NCI-H2196 (cell line): Measurements from ENCODE around the gene FBXL16.
A peak's percentile ranks its signal among the peaks of the same experiment; 100 is the strongest.
"Not testable (repeated sequence)": the region's sequence is repeated elsewhere in the genome, so short reads cannot be mapped to it uniquely, and the experiment has no call there.

Experiments used
- DNase-seq: peaks from one replicate; lab custom pipeline; 2025; ENCODE audit not compliant: unreplicated experiment; lab: John Stamatoyannopoulos, UW

FBXL16 gene, protein sequence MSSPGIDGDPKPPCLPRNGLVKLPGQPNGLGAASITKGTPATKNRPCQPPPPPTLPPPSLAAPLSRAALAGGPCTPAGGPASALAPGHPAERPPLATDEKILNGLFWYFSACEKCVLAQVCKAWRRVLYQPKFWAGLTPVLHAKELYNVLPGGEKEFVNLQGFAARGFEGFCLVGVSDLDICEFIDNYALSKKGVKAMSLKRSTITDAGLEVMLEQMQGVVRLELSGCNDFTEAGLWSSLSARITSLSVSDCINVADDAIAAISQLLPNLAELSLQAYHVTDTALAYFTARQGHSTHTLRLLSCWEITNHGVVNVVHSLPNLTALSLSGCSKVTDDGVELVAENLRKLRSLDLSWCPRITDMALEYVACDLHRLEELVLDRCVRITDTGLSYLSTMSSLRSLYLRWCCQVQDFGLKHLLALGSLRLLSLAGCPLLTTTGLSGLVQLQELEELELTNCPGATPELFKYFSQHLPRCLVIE

GRCh38 chr16:705431-706188 is at the start of gene FBXL16:
Gene FBXL16, minus strand, starts transcription at chr16:705801. Its CDS starts 8,396 bp downstream, at chr16:697405.
- DNase-seq, result peak; percentile 91

DNA sequence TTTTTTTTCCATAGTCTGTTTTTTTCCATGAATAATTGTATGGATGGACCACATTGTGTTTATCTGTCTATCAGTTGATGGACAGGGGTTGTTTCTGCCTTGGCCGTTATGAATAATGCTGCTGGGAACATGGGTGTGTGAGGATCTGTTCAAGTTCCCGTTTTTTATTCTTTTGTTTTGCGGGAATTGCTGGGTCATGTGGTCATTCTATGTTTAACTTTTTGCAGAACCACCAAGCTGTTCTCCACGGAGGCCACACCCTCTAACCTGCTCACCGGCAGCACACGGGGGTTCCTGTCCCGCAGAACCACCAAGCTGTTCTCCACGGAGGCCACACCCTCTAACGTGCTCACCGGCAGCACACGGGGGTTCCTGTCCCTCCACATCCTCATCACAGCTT is 49.1 kb upstream of the FBXL16 start:
- DNase-seq, result no peak

DNA sequence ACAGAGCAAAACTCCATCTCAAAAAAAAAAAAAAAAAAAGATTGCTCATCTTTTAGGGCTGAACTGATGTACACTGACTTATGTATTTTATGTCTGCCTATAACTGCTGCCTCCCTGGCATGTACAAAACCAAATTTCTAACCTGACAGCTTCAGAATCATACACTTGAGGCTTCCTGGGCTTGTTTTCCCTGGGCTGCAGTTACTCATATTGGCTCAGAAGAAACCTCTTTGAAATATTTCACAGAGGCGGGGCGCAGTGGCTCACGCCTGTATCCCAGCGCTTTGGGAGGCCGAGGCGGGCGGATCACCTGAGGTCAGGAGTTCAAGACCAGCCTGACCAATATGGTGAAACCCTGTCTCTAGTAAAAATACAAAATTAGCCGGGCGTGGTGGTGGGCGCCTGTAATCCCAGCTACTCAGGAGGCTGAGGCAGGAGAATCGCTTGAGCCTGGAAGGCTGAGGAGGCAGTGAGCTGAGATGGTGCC is 48.6 kb upstream of the FBXL16 start:
- DNase-seq, result not testable (repeated sequence)

DNA sequence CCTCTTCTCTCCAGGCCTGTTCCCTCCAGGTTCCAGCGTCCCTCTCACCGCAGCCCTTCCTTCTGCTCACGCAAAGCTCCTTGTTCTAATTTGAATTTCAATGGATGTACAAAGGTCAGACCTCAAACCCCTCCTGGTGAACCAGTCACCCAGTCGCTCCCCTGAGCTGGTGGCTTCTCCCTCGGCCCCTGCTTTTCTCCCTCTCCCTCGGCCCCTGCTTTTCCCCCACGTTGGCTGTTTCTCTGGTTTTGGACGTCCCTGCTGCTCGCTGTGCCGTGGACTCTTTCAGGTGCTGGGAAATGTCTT is 46.4 kb upstream of the FBXL16 start:
- no peak for DNase-seq

DNA sequence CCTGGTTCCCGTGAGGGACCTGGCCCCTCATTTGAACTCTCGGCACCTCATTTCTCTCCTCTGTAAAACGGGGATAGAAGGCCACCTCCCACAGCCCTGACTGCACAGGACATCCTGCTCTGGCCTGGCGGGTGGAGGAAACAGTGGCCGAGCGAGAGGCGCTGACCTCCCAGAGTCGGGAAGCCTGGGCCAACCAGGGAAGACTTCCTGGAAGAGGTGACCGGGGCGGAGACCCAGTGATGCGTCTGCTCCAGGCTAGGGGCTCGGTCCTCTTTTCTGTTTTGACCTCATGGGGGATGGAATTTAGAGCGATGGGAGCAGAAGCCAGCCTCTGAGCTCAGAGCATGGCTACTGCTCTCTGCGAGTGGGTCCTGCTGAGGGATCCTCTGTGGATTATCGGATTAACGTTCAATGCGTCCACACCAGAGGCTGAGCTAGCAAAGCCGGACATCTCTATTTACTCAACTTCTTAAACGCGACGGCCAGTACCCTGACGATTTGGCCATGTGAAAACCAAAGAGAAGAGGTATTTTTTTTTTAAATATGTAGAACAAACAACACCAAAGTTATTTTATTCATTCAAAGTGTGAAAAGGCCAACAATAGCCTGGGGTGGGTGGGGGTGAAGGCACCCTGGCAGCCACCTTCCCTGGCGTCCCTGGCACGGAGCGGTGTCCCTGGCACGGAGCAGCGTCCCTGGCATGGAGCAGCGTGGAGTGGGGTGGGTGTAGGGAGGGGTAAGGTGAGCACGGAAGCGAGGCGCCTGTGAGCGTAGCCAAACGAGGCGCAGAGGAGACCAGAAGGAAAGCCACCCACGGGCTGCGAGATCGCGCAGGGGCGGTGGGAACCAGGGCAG is 45.8 kb upstream of the FBXL16 start:
- no peak for DNase-seq

DNA sequence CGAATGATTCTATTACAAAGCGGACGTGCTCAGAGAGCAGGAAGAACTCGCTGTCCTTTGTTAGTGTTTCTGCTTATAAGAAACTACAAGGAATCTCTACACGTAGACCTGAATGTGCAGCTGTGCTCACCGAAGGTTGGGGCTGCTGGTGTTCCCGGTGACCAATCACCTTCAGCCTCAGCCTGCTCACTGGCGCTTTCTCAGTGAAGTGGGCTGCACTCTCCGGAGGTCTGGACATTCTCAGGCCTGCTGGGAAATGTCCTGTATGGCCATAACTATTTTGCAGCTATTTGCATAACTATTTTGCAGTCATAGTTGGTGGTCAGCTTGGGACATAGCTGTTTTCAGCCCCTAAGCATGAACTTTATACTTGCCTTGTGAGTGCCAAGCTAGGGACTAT is 44.9 kb upstream of the FBXL16 start:
- DNase-seq, result no peak

GRCh38 chr16:749010-749409 is 43.4 kb upstream of the FBXL16 start:
- no peak for DNase-seq

DNA sequence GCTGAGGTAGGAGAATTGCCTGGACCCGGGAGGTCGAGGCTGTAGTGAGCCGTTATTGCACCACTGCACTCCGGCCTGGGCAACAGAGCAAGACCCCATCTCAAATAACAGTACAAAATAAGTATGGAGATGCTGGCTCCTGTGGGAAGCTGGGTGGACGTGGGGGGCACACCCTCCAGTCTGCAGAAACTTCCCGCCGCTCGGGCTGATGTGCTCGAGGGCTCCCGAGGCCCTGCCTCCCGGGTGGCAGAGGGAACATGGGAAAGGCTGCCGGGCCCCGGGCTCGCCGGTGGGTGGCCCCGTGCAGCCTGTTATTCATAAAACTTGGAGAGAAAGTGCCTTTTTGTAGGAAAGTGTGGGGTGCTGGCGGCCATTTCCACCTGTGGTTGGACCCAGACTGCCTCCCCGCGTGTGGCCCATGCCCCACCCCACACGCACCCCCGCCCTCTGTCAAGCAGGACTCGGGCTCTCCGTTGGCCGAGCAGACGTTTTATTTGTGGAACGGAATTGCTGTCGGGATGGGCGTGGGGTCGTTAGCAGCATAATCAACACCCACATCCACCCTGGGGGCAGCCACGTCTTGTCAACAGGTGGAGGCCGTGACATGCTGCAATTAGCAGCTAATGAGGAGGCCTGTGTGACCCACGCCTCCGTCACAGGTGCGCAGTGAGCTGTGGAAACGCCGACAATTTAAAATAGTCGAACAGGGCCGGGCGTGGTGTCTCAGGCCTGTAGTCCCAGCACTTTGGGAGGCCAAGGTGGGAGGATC is 42.6 kb upstream of the FBXL16 start:
- DNase-seq, result no peak

DNA sequence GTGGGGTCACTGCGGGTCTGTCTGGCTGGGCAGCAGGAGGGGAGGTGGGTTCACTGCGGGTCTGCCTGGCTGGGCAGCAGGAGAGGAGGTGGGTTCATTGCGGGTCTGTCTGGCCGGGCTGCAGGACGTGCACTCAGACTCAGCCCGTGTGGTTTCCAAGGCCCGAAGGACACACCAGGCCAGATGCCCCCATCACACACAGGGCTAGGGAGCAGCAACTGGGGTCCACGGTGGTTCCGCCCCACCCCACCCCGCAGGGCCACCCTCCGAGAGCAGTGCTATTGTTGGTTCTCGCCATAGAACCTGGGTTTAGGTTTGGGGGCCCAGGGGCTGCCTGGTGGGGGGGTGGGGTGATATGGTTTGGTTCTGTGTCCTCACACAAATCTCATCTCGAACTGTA is 41.0 kb upstream of the FBXL16 start:
- no peak for DNase-seq

DNA sequence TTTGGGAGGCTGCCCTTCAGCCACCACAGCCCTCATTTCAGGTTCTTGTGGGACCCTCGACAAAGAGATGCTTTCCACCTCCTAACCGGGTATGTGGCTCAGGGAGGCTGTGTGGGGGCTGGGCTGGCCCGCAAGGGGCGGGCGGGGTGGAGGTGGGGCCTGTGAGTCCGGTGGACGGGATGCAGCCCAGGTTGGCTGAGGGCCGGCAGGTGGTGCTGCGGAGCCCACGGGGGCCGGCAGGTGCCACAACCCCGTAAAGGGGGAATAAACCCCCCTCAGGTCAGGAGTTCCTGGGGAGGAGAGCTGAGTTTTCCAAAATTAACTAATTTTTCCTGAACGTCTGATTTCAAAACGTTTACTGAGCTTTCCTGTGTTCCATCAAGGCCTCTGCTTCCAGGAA is 40.1 kb upstream of the FBXL16 start:
- DNase-seq, result no peak

DNA sequence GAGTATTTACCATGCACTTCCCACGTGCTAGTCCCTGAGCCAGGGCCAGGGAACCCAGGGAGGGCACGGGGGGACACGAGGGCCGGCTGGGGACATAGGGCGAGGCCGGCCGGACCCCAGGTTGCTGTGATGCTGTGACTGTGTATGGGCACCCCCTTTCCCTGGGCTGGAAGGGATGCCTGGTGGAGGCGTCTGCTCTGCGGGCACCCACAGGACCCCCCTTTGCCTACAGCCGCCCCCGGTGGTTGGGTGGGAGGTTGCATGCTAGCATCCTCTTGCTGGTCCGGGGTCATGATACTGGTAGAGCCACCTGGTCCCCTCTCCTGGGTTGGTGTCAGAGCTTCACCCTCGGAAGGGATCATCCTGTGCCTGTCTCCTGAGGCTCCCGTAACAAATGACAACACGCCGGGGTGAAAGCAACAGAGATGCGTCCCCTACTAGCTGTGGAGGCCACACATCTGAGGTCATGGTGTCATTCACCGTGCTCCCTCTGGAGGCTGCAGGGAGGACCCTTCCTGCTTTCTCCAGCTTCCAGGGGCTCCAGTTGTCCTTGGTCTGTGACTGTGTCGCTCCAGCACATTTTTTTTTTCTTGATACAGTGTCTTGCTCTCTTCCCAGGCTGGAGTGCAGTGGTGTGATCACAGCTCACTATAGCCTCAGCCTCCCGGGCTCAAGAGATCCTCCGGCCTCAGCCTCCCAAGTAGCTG is 38.3 kb upstream of the FBXL16 start:
- no peak for DNase-seq

- not testable (repeated sequence) for DNase-seq
Measured at GRCh38 chr16:742894-743293, 37.3 kb upstream of the FBXL16 start.

GRCh38 chr16:741986-742629 is 36.5 kb upstream of the FBXL16 start:
- DNase-seq, result no peak

DNA sequence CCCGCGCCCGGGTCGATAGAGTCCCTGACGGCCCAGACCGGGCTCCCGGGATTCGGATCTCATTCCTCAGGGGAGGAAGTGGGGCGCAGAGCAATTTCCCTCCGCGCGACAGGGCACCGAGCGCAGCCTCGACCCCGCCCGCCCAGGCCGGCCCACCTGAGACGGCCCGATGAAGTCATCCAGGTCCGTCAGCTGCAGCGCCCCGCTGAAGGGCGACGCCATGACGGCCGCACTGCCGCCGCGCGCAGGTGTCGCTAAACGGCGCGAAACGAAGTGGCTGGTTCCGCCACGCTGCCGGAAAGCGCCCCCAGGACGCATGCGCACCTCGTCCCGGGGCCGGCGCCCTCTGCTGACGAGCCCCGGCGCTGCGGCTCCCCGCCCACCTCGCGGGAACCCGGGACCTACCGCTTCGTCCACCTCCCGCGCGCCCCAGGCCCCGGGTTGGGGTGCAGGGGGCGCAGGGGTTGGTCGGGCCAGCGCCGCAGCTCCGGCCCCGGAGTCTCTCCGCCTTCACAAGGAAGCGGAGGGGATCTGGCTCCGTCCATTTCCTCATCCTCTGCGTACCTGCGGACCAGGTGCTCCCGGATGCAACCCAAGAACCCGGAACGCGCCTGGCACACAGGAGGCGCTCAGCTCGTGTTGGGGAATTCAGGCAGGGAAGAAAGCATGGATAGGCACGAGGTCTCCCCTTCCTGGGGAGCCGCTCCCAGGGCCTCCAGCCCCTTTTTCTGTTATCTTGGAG is 35.3 kb upstream of the FBXL16 start, which contains the start of gene CIAO3:
Gene CIAO3, minus strand, starts transcription at position 234 of the 742 bp plus-strand sequence. Its CDS starts 12 bp downstream, at position 222.
- DNase-seq, result peak; percentile 96

DNA sequence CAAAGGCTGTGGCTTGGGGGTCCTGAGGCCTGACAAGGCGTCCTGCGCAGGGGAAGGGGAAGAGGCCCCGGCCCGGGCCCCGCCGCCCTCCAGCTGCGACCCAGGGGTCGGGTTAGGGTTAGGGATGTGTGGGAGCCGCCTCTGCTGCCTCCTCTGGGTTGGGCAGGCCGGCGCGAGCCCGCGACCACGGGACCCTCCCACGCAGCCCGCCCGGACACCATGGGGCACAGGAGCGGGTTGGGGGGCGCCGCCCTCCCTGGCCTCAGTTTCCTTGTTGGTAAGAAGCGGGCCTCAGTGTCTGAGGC is 34.8 kb upstream of the FBXL16 start:
- no peak for DNase-seq

GRCh38 chr16:739560-740458 is 34.2 kb upstream of the FBXL16 start:
- peak; percentile 34 for DNase-seq

DNA sequence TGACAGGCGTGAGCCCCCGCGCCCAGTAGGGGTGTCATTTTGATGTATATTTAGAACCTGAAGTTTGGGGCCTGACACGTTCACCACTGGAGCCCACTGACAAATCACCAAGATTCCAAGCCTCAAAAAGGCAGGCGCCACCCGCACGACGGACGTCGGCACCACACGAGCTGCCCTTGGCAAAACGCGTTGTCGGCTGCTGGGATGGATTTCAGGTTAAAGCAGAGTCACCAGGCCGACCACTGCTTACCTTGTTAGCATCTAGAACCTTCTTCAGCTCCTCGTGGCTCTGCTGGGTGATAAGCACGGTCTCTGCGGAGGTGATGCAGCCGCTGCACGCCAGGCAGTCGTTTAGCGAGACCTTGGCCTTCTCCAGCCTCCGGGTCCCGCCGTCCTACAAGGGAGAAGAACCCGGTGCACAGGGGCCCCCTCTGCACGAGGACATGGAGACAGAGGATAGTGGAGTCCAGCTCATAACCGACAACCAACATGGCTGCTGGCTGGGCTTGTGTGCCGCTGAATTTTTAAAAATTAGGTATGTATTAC is 31.4 kb upstream of the FBXL16 start:
- DNase-seq, result no peak
